Astrocyte (in vitro differentiated cells and primary cell): ENCODE results near the gene TUBA3C.

Experiments used
- CTCF ChIP-seq: IDR thresholded peaks from 2 replicates; pipeline ENCODE4 v1.5.1; 2011; ENCODE audit warnings: low read depth, mild to moderate bottlenecking, inconsistent platforms, low read length, moderate library complexity; ENCODE audit not compliant: insufficient read depth
- EZH2 ChIP-seq: IDR thresholded peaks from 2 replicates; pipeline ENCODE4 v1.6.1; 2012; ENCODE audit warnings: mild to moderate bottlenecking, low read length, inconsistent platforms; ENCODE audit not compliant: insufficient read depth

DNA sequence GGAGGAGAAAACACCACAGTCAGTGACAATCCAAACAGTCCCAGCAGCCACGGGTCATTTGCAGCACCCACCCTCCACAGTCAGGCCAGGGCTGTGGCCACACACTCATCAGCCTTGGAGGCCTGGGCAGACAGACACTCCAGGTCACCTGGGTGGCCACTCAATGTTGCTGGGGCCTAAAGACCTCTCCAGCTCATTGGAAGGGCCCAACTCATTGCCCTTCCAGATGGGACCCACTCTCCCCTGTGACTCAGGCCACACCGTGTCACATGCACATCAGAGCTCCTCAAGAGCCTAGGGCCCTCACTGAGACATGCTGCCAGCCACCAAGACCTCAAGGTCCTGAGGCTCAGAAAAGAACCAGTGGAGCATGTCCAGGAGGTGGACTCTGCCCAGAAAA is 22.4 kb downstream of the TUBA3C start:
- TF ChIP-seq CTCF: no peak
- no peak for TF ChIP-seq EZH2
